Stimulated activated CD4-positive, alpha-beta T cell treated with anti-CD3 and anti-CD28 coated beads, TNF-alpha, amount 100 ng/mL, for 1 hour (primary cell): ENCODE data around the gene C1orf226.
"Not testable (repeated sequence)": the region's sequence is repeated elsewhere in the genome, so short reads cannot be mapped to it uniquely, and the experiment has no call there.

Experiments
- DNase-seq, 3 donors: peaks; one replicate each; pipeline ENCODE4 v3.0.0-alpha.2; 2020; ENCODE audit warnings: low read depth in 3 of 3, low spot score in 1 of 3

Gene C1orf226, protein sequence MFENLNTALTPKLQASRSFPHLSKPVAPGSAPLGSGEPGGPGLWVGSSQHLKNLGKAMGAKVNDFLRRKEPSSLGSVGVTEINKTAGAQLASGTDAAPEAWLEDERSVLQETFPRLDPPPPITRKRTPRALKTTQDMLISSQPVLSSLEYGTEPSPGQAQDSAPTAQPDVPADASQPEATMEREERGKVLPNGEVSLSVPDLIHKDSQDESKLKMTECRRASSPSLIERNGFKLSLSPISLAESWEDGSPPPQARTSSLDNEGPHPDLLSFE

DNA sequence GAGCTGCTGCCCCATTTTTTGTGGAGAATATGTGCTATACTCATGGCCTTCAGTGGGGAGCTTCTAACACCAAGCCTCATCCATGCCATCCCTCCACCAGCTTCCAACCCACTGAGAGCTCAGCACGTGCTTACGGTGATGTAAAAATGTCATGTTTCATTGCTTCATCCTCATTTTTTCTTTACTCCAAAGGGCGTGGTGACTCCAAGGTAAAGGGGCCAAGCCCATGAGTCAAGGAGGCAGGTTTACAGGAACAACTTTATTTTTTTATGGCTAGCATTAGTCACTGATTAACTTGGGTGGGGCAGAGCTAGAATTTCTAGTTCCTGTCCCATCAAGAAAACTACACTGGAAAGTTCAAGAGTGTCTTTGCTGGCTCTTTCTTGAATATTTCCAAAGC is at the start of gene C1orf226:
Gene C1orf226 (plus strand): TSS at position 346 of the 400 bp plus-strand sequence. CDS start 174 bp downstream, outside the sequence.
- no peak for DNase-seq

GRCh38 chr1:162333991-162334390 is 47.5 kb upstream of the C1orf226 start:
- no peak for DNase-seq

DNA sequence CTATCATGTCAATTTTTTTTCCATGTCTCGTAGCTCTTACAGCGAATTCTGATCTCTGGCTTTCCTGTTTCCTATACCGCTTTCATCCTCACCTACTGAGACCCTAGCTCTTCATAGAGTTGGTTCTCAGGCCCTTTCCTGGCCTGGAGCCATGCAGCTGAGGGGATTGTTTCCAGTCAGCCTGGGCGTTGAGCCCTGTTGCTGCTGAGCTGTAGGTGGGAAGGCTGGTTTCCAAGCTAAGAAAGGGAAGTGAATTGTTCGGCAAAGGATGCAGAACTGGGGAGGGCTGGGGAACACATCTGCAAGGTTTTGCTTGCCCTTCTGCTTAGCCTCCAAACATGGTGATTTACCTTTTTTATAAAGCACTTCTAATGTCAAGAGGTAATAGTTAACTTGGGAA is 46.4 kb upstream of the C1orf226 start:
- DNase-seq = no peak

DNA sequence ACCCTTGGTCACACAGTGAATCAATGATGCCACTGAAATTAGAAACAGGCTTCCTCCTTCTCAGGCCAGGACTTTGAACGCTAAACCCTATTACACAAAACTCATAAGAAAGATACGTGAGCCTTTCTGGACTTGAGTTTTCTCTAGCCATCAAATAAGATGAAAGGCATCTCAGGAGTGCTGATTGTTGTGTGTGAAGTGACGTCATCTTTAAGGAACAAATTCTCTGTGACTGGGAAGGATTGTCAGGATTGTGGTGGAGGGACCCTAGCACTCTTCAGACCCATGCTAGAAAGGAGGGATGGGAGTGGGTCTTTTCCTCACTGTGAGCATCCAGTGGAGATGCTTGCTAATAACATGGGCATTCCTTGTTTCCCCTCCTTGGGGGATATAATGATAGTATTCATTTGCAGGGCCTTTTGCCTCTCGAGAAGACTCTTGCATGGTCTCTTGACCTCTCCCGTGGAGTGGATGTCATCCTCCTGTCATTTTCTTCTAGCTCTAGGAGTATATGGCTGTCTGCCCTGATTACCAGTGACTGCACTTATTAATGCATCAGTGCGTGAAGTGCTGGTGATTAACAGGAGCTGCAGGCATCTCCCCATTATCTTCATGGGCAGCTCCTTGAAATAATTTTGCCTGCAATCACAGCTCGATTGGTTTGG is 44.8 kb upstream of the C1orf226 start:
- no peak for DNase-seq

GRCh38 chr1:162342452-162342983 is 39.0 kb upstream of the C1orf226 start:
- no peak for DNase-seq

DNA sequence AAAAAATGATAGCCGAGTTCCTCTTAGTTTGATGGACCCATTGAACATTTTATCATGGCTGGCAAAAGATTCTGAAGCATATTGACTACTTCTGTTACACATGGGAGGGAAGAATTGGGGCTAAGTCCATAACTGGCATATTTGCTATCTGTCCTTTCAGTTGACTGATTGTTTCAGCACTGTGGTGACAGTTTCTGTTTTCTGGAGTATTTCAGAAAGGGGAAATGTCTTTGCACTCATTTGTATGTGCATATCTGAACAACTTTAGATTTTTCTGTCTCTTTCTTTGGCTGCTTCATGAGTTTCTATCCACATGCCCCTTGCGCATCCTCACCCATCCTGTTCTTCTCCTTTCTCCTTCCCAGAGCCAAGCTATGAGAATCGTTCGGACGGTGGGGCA is 38.1 kb upstream of the C1orf226 start:
- no peak for DNase-seq

DNA sequence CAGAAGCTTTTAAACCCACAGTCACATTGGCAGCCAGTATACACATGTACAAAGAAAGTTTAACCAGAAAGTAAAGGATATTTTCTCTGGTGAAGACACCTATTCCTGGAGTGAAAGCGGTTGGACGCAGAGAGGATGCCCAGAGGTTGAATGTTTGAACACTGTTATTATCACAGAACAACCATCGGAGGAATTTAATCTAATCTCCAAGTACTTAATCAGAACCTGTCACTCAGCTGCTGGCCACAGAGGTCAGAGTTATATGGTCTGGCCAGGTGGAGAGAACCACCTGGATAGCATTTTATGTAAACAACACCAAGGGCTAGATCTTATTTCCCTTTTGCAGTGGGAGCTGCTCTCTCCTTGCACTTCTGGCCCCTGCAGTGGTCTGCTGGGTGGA is 34.2 kb upstream of the C1orf226 start:
- no peak for DNase-seq

GRCh38 chr1:162349635-162350330 is 31.7 kb upstream of the C1orf226 start:
- DNase-seq = no peak

DNA sequence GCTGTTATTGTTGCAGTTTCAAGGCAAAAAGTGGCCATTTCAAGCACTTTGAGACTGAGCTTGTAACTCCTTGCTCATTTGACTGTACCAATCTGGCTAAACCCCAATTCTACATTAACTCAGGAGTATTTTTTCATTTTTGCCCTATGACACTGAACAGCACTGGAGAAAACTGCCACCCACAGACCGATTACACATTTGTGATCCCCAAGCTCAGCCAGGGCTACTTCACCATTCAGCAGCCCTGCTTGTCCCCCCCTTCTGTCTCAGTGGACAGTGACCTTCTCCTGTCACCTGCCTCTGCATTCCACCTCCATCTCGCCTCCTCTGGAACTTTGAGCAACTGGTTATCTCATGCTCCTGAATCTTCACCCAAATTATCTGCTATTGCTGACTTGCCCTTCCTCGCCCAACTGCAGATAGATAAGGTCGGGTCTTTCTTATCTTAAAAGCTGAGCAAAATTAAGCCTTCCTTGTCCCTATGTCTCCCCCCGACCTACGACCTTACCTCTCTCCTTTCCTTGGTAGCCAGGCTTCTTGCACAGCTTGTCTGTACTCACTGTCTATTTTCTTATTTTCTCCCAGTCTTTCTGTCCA is 30.2 kb upstream of the C1orf226 start:
- no peak for DNase-seq

DNA sequence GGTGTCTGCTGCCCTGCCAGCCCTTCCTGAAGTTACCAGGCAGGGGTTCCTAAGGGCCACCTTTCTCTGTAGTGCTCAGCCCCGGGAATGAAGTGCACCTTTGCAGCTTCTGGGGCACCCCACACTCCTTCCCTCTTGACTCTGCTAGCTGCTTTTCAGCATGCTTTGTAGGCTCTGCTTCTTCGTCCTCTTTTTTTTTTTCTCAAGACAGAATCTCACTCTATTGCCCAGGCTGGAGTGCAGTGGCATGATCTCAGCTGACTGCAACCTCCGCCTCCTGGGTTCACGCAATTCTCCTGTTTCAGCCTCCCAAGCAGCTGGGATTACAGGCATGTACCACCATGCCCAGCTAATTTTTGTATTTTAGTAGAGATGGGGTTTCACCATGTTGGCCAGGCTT is 29.7 kb upstream of the C1orf226 start:
- DNase-seq = not testable (repeated sequence)

GRCh38 chr1:162353078-162353477 is 28.4 kb upstream of the C1orf226 start:
- no peak for DNase-seq

- no peak for DNase-seq
These were observed 27.8 kb upstream of the C1orf226 start for GRCh38 chr1:162353702-162354101.

DNA sequence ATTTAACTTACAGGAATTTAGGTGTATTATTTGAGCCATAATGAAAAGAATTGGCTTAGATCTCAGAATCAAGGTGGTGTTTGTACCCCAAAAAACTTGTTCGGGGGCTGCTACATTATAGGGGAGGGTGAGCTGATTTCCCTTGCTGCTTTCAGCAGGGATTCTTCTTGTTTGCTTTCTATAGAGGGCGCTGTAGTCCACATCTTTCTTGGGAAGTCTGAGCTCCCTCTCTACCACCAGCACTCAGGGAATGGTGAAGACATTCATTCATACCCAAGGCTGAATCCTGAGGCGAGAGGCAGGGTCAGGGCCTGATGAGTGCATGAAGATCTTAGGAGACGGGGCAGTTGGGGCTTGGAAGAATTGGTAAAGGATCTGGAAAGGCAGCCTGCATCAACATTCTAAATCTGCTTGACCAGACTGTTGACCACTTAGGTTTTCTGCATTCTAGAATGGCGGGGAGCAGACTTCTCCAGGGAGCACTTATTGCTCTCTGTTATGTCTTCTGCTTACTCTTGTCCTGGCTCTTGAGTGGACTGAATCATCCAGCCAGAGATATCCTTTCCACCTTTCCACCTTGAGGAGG is 23.8 kb upstream of the C1orf226 start:
- no peak for DNase-seq

DNA sequence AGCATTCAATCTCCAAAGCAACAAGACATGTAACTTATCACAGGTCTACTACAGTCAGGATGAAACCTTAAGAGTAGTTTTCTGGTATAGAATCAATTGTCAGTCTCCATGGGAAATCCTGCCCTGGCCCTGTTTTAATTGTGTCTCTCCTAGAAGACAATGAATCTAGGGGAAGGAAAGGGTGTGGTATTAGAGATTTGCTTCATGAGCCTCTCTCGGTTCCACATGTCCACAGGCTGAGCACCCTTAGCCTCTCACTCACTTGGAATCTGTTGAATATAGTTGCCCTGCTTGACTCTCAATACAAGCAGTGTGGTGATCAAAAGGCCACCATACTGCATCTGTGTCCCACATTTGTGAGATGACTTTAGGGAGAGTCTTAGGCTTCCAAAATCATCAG is 22.6 kb upstream of the C1orf226 start:
- DNase-seq = no peak

DNA sequence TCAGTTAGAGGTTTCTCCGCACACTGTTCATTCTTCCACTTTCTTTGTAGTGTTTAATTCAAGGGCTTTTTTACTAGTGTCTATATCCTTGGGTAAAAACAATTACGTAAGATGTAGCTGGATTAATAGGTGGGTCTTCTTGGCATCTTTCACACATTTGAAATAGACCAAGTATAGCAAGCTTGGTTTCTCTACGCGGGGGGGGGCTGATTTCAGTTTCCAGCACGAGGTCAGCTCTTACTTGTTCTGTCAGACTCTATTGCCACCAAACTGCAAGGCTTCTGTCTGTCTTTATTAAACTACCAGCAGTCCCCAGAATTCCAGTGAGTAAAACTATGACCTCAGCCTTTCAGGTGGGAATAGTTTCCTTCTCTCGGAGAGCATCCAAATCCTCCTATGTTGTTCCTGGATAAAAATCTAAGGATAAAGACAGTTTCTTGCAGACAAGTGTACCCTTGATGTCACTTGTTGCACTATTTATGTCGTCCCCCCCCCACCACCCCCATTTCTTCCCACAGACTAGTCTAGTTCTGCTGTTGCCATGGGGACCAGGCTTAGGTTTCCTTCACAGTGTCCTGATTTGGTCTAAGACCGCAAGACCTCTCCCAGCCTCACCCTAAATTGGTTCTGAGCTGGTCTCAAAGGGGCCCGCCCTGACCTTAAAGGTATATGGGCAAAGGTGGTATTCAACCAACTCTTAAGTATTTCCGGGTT is 21.8 kb upstream of the C1orf226 start:
- no peak for DNase-seq

DNA sequence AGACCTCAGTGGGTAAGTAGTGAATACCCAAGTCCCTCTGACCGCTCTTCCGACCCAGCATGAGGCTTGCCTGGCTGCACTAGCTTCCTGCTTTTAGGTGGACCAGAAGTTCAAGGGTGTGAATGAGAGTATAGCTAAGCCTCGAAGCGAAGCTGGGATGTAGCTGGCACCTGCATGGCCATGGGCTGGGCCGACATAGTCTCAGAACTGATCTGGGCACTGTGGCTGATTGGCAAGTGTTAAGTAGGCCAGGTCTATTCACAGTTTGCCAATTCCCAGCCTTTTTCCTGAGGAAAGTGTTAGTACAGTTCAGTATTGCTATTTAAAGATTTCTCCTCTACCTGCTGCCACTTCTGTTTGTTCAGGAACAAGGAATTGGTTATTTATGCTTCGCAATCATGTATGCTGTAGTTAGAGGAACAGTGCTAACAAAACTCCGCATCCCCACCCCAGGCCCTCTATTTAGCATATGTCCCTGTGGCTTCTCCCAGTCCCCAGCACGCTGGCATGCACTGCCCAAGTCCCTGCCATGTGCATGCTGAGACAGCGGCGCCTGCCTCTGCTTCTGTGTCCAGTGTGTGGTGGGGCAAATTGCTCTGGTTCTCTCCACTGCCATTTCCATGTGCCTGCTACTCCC is 21.2 kb upstream of the C1orf226 start:
- no peak for DNase-seq

DNA sequence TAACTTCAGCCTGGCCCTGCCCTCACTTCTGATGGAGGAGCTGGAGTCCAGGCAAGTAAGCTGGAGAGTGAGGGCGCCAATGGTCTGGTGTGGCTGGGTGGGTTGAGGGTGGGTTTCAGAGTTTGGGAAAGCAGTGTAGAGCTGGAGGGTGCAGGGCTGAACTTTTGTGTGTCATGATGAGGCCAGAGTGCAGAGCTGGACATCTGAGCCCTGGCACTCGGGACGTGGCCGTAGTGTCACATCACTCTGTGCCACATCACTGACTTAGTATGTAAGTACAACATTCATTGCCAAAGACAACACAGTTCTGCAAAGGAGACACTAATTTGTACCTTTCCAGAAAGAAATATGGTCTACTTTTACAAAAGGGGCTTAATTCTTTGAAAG is 20.7 kb upstream of the C1orf226 start:
- DNase-seq = no peak

- no peak for DNase-seq
These were observed 20.2 kb upstream of the C1orf226 start for GRCh38 chr1:162361349-162361748.

DNA sequence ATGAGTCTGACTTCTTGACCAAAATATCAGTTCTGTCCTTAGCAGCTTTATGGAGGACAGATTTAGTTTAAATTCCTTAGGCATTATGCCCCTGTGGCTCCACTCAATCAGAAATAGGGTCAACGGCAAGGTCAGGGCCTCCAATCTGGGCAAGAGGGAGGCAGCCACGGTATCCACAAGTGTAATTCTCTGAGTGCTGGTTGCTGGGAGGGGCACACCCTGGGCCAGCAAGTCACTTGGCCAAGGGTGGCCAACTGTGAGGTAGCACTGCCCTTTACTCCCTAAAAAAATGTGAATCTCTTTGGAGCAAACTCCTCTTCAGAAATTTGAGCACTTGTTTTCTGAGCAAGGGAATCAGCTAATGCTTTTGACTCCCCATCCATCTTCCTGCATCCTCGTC is 17.7 kb upstream of the C1orf226 start:
- DNase-seq = no peak

DNA sequence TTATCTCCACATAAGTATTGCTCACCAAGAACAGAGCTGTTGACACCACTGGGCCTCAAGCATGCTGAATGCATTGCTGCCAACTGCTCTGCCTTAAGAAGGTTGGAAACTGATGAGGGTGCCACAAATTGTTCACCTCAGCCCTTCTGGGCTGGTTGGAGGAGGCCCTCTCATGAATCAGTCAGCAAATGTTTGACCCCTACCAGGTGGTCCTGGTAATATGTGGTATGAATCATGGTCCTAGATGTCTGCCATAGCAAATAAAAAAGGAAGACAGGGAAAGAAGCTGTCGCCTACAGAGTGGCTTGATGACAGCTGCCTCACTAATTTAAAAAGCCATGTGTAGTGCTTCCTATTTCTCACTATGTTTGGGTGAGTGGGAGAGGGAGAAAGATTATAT is 17.0 kb upstream of the C1orf226 start:
- DNase-seq = no peak
